Osteocyte (in vitro differentiated cells): ENCODE results near the gene SF3B1. TPM values are rescaled to one million over a fixed set of nuclear protein-coding genes. Genes with fewer than 3 reads are reported as not detected.
"Not testable (repeated sequence)": the region's sequence is repeated elsewhere in the genome, so short reads cannot be mapped to it uniquely, and the experiment has no call there.

Experiments
- DNase-seq: peaks from one replicate; pipeline ENCODE4 v3.0.0; 2021; ENCODE audit warnings: mixed read lengths; ENCODE audit not compliant: unreplicated experiment; ENCODE audit errors: extremely low spot score
- H3K27ac Mint-ChIP-seq: one replicate; pipeline ENCODE4 v1.8.0; 2021; ENCODE audit warnings: mild to moderate bottlenecking, mixed read lengths; ENCODE audit not compliant: unreplicated experiment
- H3K27me3 Mint-ChIP-seq: one replicate; pipeline ENCODE4 v1.8.0; 2021; ENCODE audit warnings: mixed read lengths; ENCODE audit not compliant: unreplicated experiment
- H3K36me3 Mint-ChIP-seq: one replicate; pipeline ENCODE4 v1.8.0; 2021; ENCODE audit warnings: mixed read lengths; ENCODE audit not compliant: unreplicated experiment
- H3K4me1 Mint-ChIP-seq: one replicate; pipeline ENCODE4 v1.8.0; 2021; ENCODE audit warnings: mixed read lengths; ENCODE audit not compliant: unreplicated experiment
- H3K4me3 Mint-ChIP-seq: one replicate; pipeline ENCODE4 v1.8.0; 2021; ENCODE audit warnings: mild to moderate bottlenecking, moderate library complexity, mixed read lengths; ENCODE audit not compliant: unreplicated experiment
- H3K9me3 Mint-ChIP-seq: one replicate; pipeline ENCODE4 v1.8.0; 2021; ENCODE audit warnings: mixed read lengths; ENCODE audit not compliant: unreplicated experiment
- CTCF ChIP-seq: fragments of 200-600 bp; sonication (generic); IDR thresholded peaks from 2 replicates; pipeline ENCODE4 v1.5.0; 2021; ENCODE audit warnings: antibody characterized with exemption, mild to moderate bottlenecking, moderate library complexity
- total RNA-seq: library from RNA; stranded (reverse); gene quantifications from 2 replicates; pipeline ENCODE4 v1.2.1, GENCODE V29; 2021

Gene SF3B1
- total RNA-seq, 1 donor from 2014 or later, result 282 TPM

- DNase-seq, result no peak
- TF ChIP-seq CTCF, result no peak
These were observed 19.1 kb upstream of the SF3B1 start for GRCh38 chr2:197453914-197454398.

GRCh38 chr2:197453123-197453913 lies 18.5 kb upstream of the SF3B1 start, which contains the start of gene COQ10B:
Gene COQ10B, plus strand, starts transcription at chr2:197453552. Its CDS starts 9 bp downstream, at chr2:197453561.
- Mint-ChIP-seq H3K36me3 (no peaks in the 10 kb centered on the region), H3K27me3 (no peaks in the 10 kb centered on the region), H3K4me3 (peak within 1 kb of the TSS; percentile 100), H3K27ac (peak within 1 kb of the TSS; percentile 100), H3K9me3 (no peaks in the 10 kb centered on the region), H3K4me1 (peaks cover 23% of the 10 kb centered on the region)
- peak; percentile 100 for DNase-seq
- TF ChIP-seq CTCF, result peak; percentile 50

More at GRCh38 chr2:197453914-197454398, 19.1 kb upstream of the SF3B1 start:
- no peaks in the 10 kb centered on the region for H3K36me3 Mint-ChIP-seq
- peak overlapping the region; percentile 100 for H3K4me3 Mint-ChIP-seq
- no peaks in the 10 kb centered on the region for H3K9me3 Mint-ChIP-seq
- peak overlapping the region; percentile 100 for H3K27ac Mint-ChIP-seq
- no peaks in the 10 kb centered on the region for H3K27me3 Mint-ChIP-seq
- peaks cover 23% of the 10 kb centered on the region for H3K4me1 Mint-ChIP-seq

- H3K9me3 Mint-ChIP-seq, result no peaks in the 10 kb centered on the region
- peak overlapping the region; percentile 100 for H3K4me3 Mint-ChIP-seq
- peak overlapping the region; percentile 100 for H3K27ac Mint-ChIP-seq
- no peaks in the 10 kb centered on the region for H3K27me3 Mint-ChIP-seq
- no peak for TF ChIP-seq CTCF
- H3K4me1 Mint-ChIP-seq, result peaks cover 23% of the 10 kb centered on the region
- H3K36me3 Mint-ChIP-seq, result no peaks in the 10 kb centered on the region
- DNase-seq, result no peak
These were observed 17.9 kb upstream of the SF3B1 start for GRCh38 chr2:197452754-197453122.

- peak overlapping the region; percentile 35 for H3K27ac Mint-ChIP-seq
- H3K9me3 Mint-ChIP-seq, DNase-seq, H3K36me3 Mint-ChIP-seq, H3K27me3 Mint-ChIP-seq, H3K4me3 Mint-ChIP-seq: not testable (repeated sequence)
- H3K4me1 Mint-ChIP-seq, result peaks cover 19% of the 10 kb centered on the region
These were observed 16.1 kb upstream of the SF3B1 start for GRCh38 chr2:197450935-197451358.

- no peak for TF ChIP-seq CTCF
- H3K9me3 Mint-ChIP-seq, result no peaks in the 10 kb centered on the region
These were observed 15.6 kb upstream of the SF3B1 start for GRCh38 chr2:197450465-197450864.

More at GRCh38 chr2:197450465-197450864, 15.6 kb upstream of the SF3B1 start:
- Mint-ChIP-seq H3K4me3 (no peak overlapping the region), H3K27me3 (no peaks in the 10 kb centered on the region), H3K4me1 (peaks cover 19% of the 10 kb centered on the region), H3K36me3 (no peaks in the 10 kb centered on the region), H3K27ac (no peak overlapping the region)
- no peak for DNase-seq
